ENCODE results near the gene TNFRSF25. TPM values are rescaled to one million over a fixed set of nuclear protein-coding genes. Genes with fewer than 3 reads are reported as not detected.

TNFRSF25 gene
- total RNA-seq, 1 experiment from 2014 or later, result not detected

GRCh38 chr1:6505367-6506209, 39.6 kb upstream of the TNFRSF25 start:
- no peaks in the 10 kb centered on the region for H4K20me1 ChIP-seq (ENCODE audit: insufficient read depth, low read depth, low read length)
- H3K4me1 ChIP-seq (ENCODE audit: low read length), result no peaks in the 10 kb centered on the region
- no peak overlapping the region for H3K4me2 ChIP-seq (ENCODE audit: low read depth, low read length, poor library complexity, severe bottlenecking)
- no peak overlapping the region for H3K4me3 ChIP-seq (ENCODE audit: low read length)
- H2AFZ ChIP-seq (ENCODE audit: low read length), result no peak overlapping the region
- H3K9me2 ChIP-seq (replicated peaks; ENCODE audit: insufficient read depth, low read length), result no peaks in the 10 kb centered on the region
- H3K9ac ChIP-seq (ENCODE audit: low read length), result no peak overlapping the region
- H3K9me3 ChIP-seq (ENCODE audit: low read length), result no peaks in the 10 kb centered on the region
- no peak overlapping the region for H3K27ac ChIP-seq (ENCODE audit: low read length)
- no peaks in the 10 kb centered on the region for H3K27me3 ChIP-seq (ENCODE audit: low read length)
- no peak for DNase-seq
- H3K79me2 ChIP-seq (ENCODE audit: low read length), result no peaks in the 10 kb centered on the region
- H3K36me3 ChIP-seq (ENCODE audit: insufficient read depth, low read length), result no peaks in the 10 kb centered on the region

- Histone ChIP-seq H3K4me3 (ENCODE audit: low read length) (no peak overlapping the region), H3K9me2 (replicated peaks; ENCODE audit: insufficient read depth, low read length) (no peaks in the 10 kb centered on the region), H4K20me1 (ENCODE audit: insufficient read depth, low read depth, low read length) (no peaks in the 10 kb centered on the region), H3K9me3 (ENCODE audit: low read length) (no peaks in the 10 kb centered on the region), H3K27ac (ENCODE audit: low read length) (no peak overlapping the region), H2AFZ (ENCODE audit: low read length) (no peak overlapping the region), H3K27me3 (ENCODE audit: low read length) (no peaks in the 10 kb centered on the region), H3K36me3 (ENCODE audit: insufficient read depth, low read length) (no peaks in the 10 kb centered on the region), H3K79me2 (ENCODE audit: low read length) (no peaks in the 10 kb centered on the region), H3K9ac (ENCODE audit: low read length) (no peak overlapping the region), H3K4me1 (ENCODE audit: low read length) (no peaks in the 10 kb centered on the region), H3K4me2 (ENCODE audit: low read depth, low read length, poor library complexity, severe bottlenecking) (no peak overlapping the region)
- DNase-seq, result no peak
These were observed 38.9 kb upstream of the TNFRSF25 start for GRCh38 chr1:6504887-6505286.

GRCh38 chr1:6503884-6504602, 38.1 kb upstream of the TNFRSF25 start:
- no peak overlapping the region for H2AFZ ChIP-seq (ENCODE audit: low read length)
- no peaks in the 10 kb centered on the region for H3K36me3 ChIP-seq (ENCODE audit: insufficient read depth, low read length)
- H3K4me1 ChIP-seq (ENCODE audit: low read length), result no peaks in the 10 kb centered on the region
- no peaks in the 10 kb centered on the region for H3K79me2 ChIP-seq (ENCODE audit: low read length)
- no peaks in the 10 kb centered on the region for H4K20me1 ChIP-seq (ENCODE audit: insufficient read depth, low read depth, low read length)
- no peaks in the 10 kb centered on the region for H3K27me3 ChIP-seq (ENCODE audit: low read length)
- H3K9me3 ChIP-seq (ENCODE audit: low read length), result no peaks in the 10 kb centered on the region
- H3K9ac ChIP-seq (ENCODE audit: low read length), result no peak overlapping the region
- no peak overlapping the region for H3K27ac ChIP-seq (ENCODE audit: low read length)
- no peak overlapping the region for H3K4me3 ChIP-seq (ENCODE audit: low read length)
- H3K9me2 ChIP-seq (replicated peaks; ENCODE audit: insufficient read depth, low read length), result no peaks in the 10 kb centered on the region
- no peak overlapping the region for H3K4me2 ChIP-seq (ENCODE audit: low read depth, low read length, poor library complexity, severe bottlenecking)
- no peak for DNase-seq

- Histone ChIP-seq H3K4me2 (ENCODE audit: low read depth, low read length, poor library complexity, severe bottlenecking) (no peak overlapping the region), H3K79me2 (ENCODE audit: low read length) (no peaks in the 10 kb centered on the region), H3K4me1 (ENCODE audit: low read length) (no peaks in the 10 kb centered on the region), H3K9ac (ENCODE audit: low read length) (no peak overlapping the region), H3K36me3 (ENCODE audit: insufficient read depth, low read length) (no peaks in the 10 kb centered on the region), H4K20me1 (ENCODE audit: insufficient read depth, low read depth, low read length) (no peaks in the 10 kb centered on the region), H3K9me2 (replicated peaks; ENCODE audit: insufficient read depth, low read length) (no peaks in the 10 kb centered on the region), H2AFZ (ENCODE audit: low read length) (no peak overlapping the region), H3K9me3 (ENCODE audit: low read length) (no peaks in the 10 kb centered on the region), H3K27me3 (ENCODE audit: low read length) (no peaks in the 10 kb centered on the region), H3K27ac (ENCODE audit: low read length) (no peak overlapping the region), H3K4me3 (ENCODE audit: low read length) (no peak overlapping the region)
- no peak for DNase-seq
These were observed 36.3 kb upstream of the TNFRSF25 start for GRCh38 chr1:6502000-6502891.

GRCh38 chr1:6501279-6501813, 35.4 kb upstream of the TNFRSF25 start:
- no peaks in the 10 kb centered on the region for H3K9me3 ChIP-seq (ENCODE audit: low read length)
- DNase-seq, result no peak
- no peak overlapping the region for H3K9ac ChIP-seq (ENCODE audit: low read length)
- H3K4me3 ChIP-seq (ENCODE audit: low read length), result no peak overlapping the region
- H3K4me1 ChIP-seq (ENCODE audit: low read length), result no peaks in the 10 kb centered on the region
- no peaks in the 10 kb centered on the region for H3K79me2 ChIP-seq (ENCODE audit: low read length)
- H3K4me2 ChIP-seq (ENCODE audit: low read depth, low read length, poor library complexity, severe bottlenecking), result no peak overlapping the region
- no peak overlapping the region for H3K27ac ChIP-seq (ENCODE audit: low read length)
- no peaks in the 10 kb centered on the region for H3K36me3 ChIP-seq (ENCODE audit: insufficient read depth, low read length)
- no peak overlapping the region for H2AFZ ChIP-seq (ENCODE audit: low read length)
- H3K27me3 ChIP-seq (ENCODE audit: low read length), result no peaks in the 10 kb centered on the region
- no peaks in the 10 kb centered on the region; the same call in 1 of the 2 replicates for H4K20me1 ChIP-seq (ENCODE audit: insufficient read depth, low read depth, low read length)
- H3K9me2 ChIP-seq (replicated peaks; ENCODE audit: insufficient read depth, low read length), result no peaks in the 10 kb centered on the region

GRCh38 chr1:6500544-6501278, 34.7 kb upstream of the TNFRSF25 start:
- no peak overlapping the region for H3K4me3 ChIP-seq (ENCODE audit: low read length)
- no peaks in the 10 kb centered on the region for H3K9me2 ChIP-seq (replicated peaks; ENCODE audit: insufficient read depth, low read length)
- no peaks in the 10 kb centered on the region; the same call in 1 of the 2 replicates for H4K20me1 ChIP-seq (ENCODE audit: insufficient read depth, low read depth, low read length)
- H3K36me3 ChIP-seq (ENCODE audit: insufficient read depth, low read length), result no peaks in the 10 kb centered on the region
- H3K9ac ChIP-seq (ENCODE audit: low read length), result no peak overlapping the region
- no peak for DNase-seq
- no peak overlapping the region for H3K27ac ChIP-seq (ENCODE audit: low read length)
- no peaks in the 10 kb centered on the region for H3K79me2 ChIP-seq (ENCODE audit: low read length)
- H3K9me3 ChIP-seq (ENCODE audit: low read length), result no peaks in the 10 kb centered on the region
- no peak overlapping the region for H3K4me2 ChIP-seq (ENCODE audit: low read depth, low read length, poor library complexity, severe bottlenecking)
- H3K4me1 ChIP-seq (ENCODE audit: low read length), result no peaks in the 10 kb centered on the region
- H3K27me3 ChIP-seq (ENCODE audit: low read length), result no peaks in the 10 kb centered on the region
- H2AFZ ChIP-seq (ENCODE audit: low read length), result no peak overlapping the region

- no peak overlapping the region for H3K27ac ChIP-seq (ENCODE audit: low read length)
- no peaks in the 10 kb centered on the region for H3K4me1 ChIP-seq (ENCODE audit: low read length)
- H3K9me3 ChIP-seq (ENCODE audit: low read length), result no peaks in the 10 kb centered on the region
- no peak overlapping the region for H2AFZ ChIP-seq (ENCODE audit: low read length)
- no peaks in the 10 kb centered on the region for H3K9me2 ChIP-seq (replicated peaks; ENCODE audit: insufficient read depth, low read length)
- no peak overlapping the region for H3K4me3 ChIP-seq (ENCODE audit: low read length)
- DNase-seq, result no peak
- no peaks in the 10 kb centered on the region for H3K79me2 ChIP-seq (ENCODE audit: low read length)
- no peaks in the 10 kb centered on the region for H3K27me3 ChIP-seq (ENCODE audit: low read length)
- H4K20me1 ChIP-seq (ENCODE audit: insufficient read depth, low read depth, low read length), result no peaks in the 10 kb centered on the region; the same call in 1 of the 2 replicates
- no peak overlapping the region for H3K4me2 ChIP-seq (ENCODE audit: low read depth, low read length, poor library complexity, severe bottlenecking)
- no peaks in the 10 kb centered on the region for H3K36me3 ChIP-seq (ENCODE audit: insufficient read depth, low read length)
- H3K9ac ChIP-seq (ENCODE audit: low read length), result no peak overlapping the region
These were observed 33.3 kb upstream of the TNFRSF25 start for GRCh38 chr1:6499296-6499695.

All from Karpas-422 (cell line).